GM06990 (cell line): ENCODE results near the gene RHBDL3.

ENCODE experiments used
- DNase-seq: peaks from one replicate; pipeline ENCODE4 v3.0.0-alpha.2; 2011; ENCODE audit not compliant: insufficient read length; ENCODE audit errors: extremely low read depth
- H3K27me3 ChIP-seq: replicated peaks from 2 replicates; pipeline ENCODE4 v1.6.0; 2011; ENCODE audit warnings: low read length; ENCODE audit not compliant: control insufficient read depth, insufficient read depth
- H3K36me3 ChIP-seq: 2 replicates; pipeline ENCODE4 v1.5.1; 2011; ENCODE audit warnings: low read length; ENCODE audit not compliant: control insufficient read depth, insufficient read depth
- H3K4me3 ChIP-seq: replicated peaks from 2 replicates; pipeline ENCODE4 v1.5.1; 2011; ENCODE audit warnings: low read depth, mild to moderate bottlenecking, control low read depth, low read length
- CTCF ChIP-seq: IDR thresholded peaks from 2 replicates; pipeline ENCODE4 v1.5.1; 2011; ENCODE audit warnings: low read length, control low read depth, mild to moderate bottlenecking, inconsistent platforms; ENCODE audit not compliant: insufficient read depth, poor library complexity, severe bottlenecking

RHBDL3 gene

GRCh38 chr17:32356750-32357149 is 91.1 kb downstream of the RHBDL3 start:
- Histone ChIP-seq H3K4me3 (no peak overlapping the region), H3K36me3 (peaks cover 33% of the 10 kb centered on the region), H3K27me3 (no peaks in the 10 kb centered on the region)
- no peak for TF ChIP-seq CTCF
- no peak for DNase-seq

GRCh38 chr17:32357615-32358014 is 92.0 kb downstream of the RHBDL3 start:
- no peak for TF ChIP-seq CTCF
- Histone ChIP-seq H3K27me3 (no peaks in the 10 kb centered on the region), H3K36me3 (peaks cover 31% of the 10 kb centered on the region), H3K4me3 (no peak overlapping the region)
- DNase-seq, result no peak

GRCh38 chr17:32361270-32361669 is 95.6 kb downstream of the RHBDL3 start:
- no peak for DNase-seq
- H3K36me3 ChIP-seq, result peaks cover 19% of the 10 kb centered on the region
- no peak overlapping the region for H3K4me3 ChIP-seq
- no peaks in the 10 kb centered on the region for H3K27me3 ChIP-seq
- no peak for TF ChIP-seq CTCF

- H3K27me3 ChIP-seq, result no peaks in the 10 kb centered on the region
- DNase-seq, result no peak
- peaks cover 14% of the 10 kb centered on the region for H3K36me3 ChIP-seq
- H3K4me3 ChIP-seq, result no peak overlapping the region
- no peak for TF ChIP-seq CTCF
These were observed 104.8 kb downstream of the RHBDL3 start for GRCh38 chr17:32370426-32370825.
